SU-DHL-6 (cell line): ENCODE results near the gene EBPL.

ENCODE experiments used
- CTCF ChIP-seq: fragments of 200-600 bp; sonication (generic); IDR thresholded peaks from one replicate; pipeline ENCODE4 v1.5.1; 2017; ENCODE audit warnings: antibody characterized with exemption, mild to moderate bottlenecking, low read length, moderate library complexity; ENCODE audit not compliant: insufficient read depth, poor library complexity, severe bottlenecking
- EZH2phosphoT487 ChIP-seq: fragments of 200-600 bp; sonication (generic), shearing (Covaris generic); conservative IDR thresholded peaks from 2 replicates; pipeline ENCODE4 v1.6.1; 2018; ENCODE audit warnings: mild to moderate bottlenecking, antibody characterized with exemption, low read length, moderate library complexity, mixed read lengths

- TF ChIP-seq CTCF (no peak), EZH2phosphoT487 (no peak)
These were observed 10.2 kb upstream of the EBPL start for GRCh38 chr13:49701491-49701890.
